GM18873 (cell line): ENCODE data around the gene MAST2.
"Not testable (repeated sequence)": the region's sequence is repeated elsewhere in the genome, so short reads cannot be mapped to it uniquely, and the experiment has no call there.

Source experiments
- ATAC-seq: cut with Tn5 transposase; IDR thresholded peaks from one replicate; pipeline ENCODE4 v1.9.1; 2021; ENCODE audit warnings: mild to moderate bottlenecking, moderate library complexity, moderate number of reproducible peaks; ENCODE audit not compliant: unreplicated experiment, low FRiP score

Gene MAST2

GRCh38 chr1:45890078-45890477 lies 86.7 kb downstream of the MAST2 start:
- no peak for ATAC-seq

DNA sequence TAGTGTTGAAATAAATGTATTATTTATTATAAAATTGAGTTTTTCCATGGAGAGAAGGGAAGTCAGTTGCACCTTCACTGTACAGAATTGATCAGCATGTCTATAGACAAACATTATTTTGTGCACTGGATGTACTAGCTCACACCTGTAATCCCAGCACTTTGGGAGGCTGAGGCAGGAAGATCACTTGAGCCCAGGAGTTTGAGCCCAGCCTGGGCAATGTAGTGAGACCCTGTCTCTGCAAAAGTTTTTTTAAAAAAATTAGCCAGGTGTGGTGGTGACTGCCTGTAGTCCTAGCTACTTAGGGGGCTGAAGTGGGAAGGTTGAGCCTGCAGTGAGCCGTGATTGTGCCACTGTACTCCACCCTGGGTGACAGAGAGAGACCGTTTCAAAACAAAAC lies 87.7 kb downstream of the MAST2 start:
- ATAC-seq: no peak

- no peak for ATAC-seq
Observed at GRCh38 chr1:45892068-45892785, 88.8 kb downstream of the MAST2 start.

GRCh38 chr1:45894331-45894730 lies 90.9 kb downstream of the MAST2 start:
- ATAC-seq: no peak

- no peak for ATAC-seq
Observed at GRCh38 chr1:45894921-45895320, 91.5 kb downstream of the MAST2 start.

- no peak for ATAC-seq
Observed at GRCh38 chr1:45895406-45895805, 92.0 kb downstream of the MAST2 start.

DNA sequence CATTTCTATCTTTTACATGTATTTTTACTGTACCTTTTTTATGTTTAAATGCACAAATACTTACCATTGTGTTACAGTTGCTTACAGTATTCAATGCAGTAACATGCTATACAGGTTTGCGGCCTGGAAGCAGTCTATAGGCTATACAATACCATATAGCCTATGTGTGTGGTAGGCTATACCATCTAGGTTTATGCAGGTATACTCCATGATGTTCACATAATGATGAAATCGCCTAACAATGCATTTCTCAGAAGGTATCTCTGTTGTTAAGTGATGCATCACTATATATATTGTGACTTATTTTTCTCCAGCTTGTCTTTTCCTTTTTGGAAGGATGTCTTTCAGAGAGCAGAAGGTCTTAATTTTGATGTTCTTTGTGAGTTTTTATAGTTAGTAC lies 103.5 kb downstream of the MAST2 start:
- no peak for ATAC-seq

DNA sequence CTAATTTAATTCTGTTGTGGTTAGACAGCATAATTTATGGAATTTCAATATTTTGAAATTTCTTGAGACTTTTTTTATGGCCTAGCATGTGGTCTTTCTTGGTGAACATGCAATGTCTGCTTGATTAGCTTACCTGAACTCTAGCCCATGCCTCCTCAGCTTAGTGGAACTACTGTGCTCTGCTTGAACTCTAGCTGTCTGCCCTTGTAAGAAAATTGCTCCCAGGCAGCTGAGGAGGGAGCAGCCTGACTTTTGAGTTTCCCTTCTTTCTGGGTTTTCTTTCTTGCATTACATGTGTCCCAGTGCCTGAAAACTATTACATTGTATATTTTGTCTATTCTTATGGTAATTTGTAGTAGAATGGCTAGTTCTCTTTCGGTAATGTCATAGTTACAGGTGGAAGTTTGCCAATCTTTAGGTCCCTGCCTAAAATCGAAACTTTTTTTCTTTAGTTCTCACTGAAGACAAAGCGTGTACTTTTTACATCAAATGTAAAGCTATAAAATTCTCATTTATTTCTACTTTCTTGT lies 105.3 kb downstream of the MAST2 start:
- no peak for ATAC-seq

DNA sequence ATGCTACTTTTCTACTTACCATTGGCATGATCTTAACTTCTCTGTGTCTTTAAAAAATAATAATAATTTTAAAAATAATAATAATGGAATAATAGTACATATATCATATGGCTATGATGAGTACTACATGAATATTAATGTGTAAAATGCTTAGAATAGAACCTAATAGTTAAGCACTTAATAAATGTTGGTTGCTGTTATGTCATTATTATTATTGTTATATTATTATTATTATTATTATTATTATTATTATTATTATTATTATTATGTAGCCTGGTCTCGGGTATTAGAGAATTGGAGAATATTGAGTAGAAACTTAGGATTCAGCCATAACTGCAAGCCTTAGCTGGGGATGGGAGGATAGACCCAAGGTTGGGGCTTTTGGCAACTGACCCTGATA lies 108.2 kb downstream of the MAST2 start:
- no peak for ATAC-seq

- ATAC-seq: no peak
Observed at GRCh38 chr1:45913183-45913683, 109.8 kb downstream of the MAST2 start.

DNA sequence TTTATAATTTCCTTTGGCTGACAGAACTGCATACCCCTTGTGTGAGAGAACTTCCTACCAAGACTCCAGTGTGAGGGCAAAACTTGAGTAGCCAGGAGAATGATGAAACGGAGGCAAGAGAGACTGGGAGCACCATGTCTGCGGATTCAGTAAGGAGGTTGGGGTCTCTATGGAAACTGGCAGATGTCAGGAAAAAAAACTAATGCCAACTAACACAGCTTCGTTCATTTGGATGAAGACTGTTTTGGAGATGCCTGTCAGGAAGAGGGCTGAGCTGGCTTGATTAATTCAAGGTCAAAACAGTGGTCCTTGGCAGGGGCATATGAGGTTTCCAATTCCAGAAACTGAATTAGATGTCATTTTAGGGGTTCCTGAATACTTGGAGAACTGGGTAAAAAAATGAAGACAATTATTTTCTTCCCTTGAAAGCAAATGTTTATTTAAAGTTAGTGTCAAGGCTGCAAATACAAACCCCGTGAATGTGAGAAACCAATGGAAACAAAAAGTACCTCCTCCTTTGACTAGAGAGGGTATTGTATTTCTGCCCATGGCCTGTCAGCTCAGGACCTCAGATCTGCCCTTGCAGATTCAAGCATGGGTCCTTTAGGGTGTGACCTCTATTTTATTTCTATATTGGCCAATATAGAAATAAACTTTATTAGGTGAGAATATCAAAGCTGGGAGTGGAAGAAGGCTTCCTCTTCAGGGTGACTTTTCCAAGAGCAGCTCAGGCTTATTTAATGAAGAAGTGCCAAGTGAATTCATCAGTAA lies 110.5 kb downstream of the MAST2 start:
- ATAC-seq: no peak

DNA sequence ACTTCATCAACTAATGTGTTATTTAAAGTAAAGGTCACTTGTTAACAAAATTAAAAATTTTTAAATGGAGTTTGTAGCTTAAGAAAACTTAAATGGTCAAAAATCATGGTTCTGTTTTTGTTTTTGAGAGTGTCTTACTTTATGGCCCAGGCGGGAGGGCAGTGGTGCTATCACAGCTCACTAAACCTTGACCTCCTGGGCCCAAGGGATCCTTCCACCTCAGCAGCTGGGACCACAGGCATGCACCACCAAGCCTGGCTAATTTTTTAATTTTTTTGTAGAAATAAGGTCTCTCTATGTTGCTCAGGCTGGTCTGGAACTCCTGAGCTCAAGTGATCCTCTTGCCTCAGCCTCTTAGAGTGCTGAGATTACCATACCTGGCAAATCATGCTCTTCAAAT lies 111.4 kb downstream of the MAST2 start:
- ATAC-seq: no peak

GRCh38 chr1:45922374-45922773 lies 119.0 kb downstream of the MAST2 start:
- no peak for ATAC-seq

GRCh38 chr1:45922813-45923212 lies 119.4 kb downstream of the MAST2 start:
- ATAC-seq: no peak

- no peak for ATAC-seq
Observed at GRCh38 chr1:45923343-45923742, 119.9 kb downstream of the MAST2 start.

GRCh38 chr1:45924736-45925135 lies 121.3 kb downstream of the MAST2 start:
- no peak for ATAC-seq

DNA sequence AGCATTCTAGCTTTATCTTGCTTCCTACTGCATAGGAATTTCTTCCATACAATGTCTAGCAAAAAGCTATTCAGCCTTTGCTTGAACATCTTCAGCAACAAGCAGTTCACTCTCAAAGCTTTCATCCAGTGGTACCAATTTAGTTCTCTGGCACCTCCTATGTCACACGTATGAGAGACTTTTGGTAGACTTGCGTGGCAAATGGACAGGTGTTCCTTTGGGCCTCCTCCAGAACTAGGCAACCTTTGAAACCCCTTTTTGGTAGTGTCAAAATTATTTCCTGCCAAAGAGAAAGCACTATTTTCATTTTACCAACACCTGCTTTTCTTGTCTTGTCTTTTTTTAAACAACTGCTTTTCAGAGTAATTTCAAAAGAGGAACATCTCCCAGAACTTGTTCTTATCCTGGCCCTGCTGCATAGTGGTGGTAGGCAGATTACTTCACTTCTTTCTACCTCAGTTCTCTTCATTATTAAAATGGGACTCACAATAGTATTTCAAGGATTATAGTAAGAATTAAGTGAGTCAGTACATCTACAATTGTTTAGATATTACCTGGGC lies 122.4 kb downstream of the MAST2 start:
- ATAC-seq: no peak

- ATAC-seq: no peak
Observed at GRCh38 chr1:45926330-45926729, 122.9 kb downstream of the MAST2 start.

GRCh38 chr1:45927231-45927915 lies 124.0 kb downstream of the MAST2 start:
- ATAC-seq: not testable (repeated sequence)

- no peak for ATAC-seq
Observed at GRCh38 chr1:45928486-45929205, 125.2 kb downstream of the MAST2 start.
